CD4-positive, alpha-beta T cell treated with Interleukin-15 for 1 hour (primary cell): ENCODE data around the gene OR8G5.

Source experiments
- DNase-seq: peaks from one replicate; pipeline ENCODE4 v3.0.0-alpha.2; 2020

The OR8G5 gene

GRCh38 chr11:124294687-124295086 lies 38.5 kb downstream of the OR8G5 start:
- no peak for DNase-seq

- no peak for DNase-seq
Observed at GRCh38 chr11:124296016-124296415, 39.8 kb downstream of the OR8G5 start.

- no peak for DNase-seq
Observed at GRCh38 chr11:124297921-124298320, 41.7 kb downstream of the OR8G5 start.

- no peak for DNase-seq
Observed at GRCh38 chr11:124301548-124301947, 45.4 kb downstream of the OR8G5 start.

- DNase-seq, result no peak
Observed at GRCh38 chr11:124302347-124303125, 46.4 kb downstream of the OR8G5 start.

GRCh38 chr11:124307093-124307492 lies 50.9 kb downstream of the OR8G5 start:
- no peak for DNase-seq

GRCh38 chr11:124310721-124311120 lies 54.5 kb downstream of the OR8G5 start:
- no peak for DNase-seq

- no peak for DNase-seq
Observed at GRCh38 chr11:124311269-124311668, 55.1 kb downstream of the OR8G5 start.

GRCh38 chr11:124311670-124312069 lies 55.5 kb downstream of the OR8G5 start:
- no peak for DNase-seq

- DNase-seq, result no peak
Observed at GRCh38 chr11:124313131-124313530, 57.0 kb downstream of the OR8G5 start.

GRCh38 chr11:124313849-124314248 lies 57.7 kb downstream of the OR8G5 start, which contains the start of gene OR8D1:
Gene OR8D1, minus strand, starts transcription at chr11:124313949. Its CDS starts 3,183 bp downstream, at chr11:124310766.
- DNase-seq, result no peak

GRCh38 chr11:124315052-124315451 lies 58.9 kb downstream of the OR8G5 start:
- no peak for DNase-seq
